UCSD-AML1 (cell line): ENCODE data around the gene APOBEC3H.
"Not testable (repeated sequence)": the region's sequence is repeated elsewhere in the genome, so short reads cannot be mapped to it uniquely, and the experiment has no call there.

Source experiments
- DNase-seq: peaks from one replicate; lab custom pipeline; 2025; ENCODE audit not compliant: unreplicated experiment; lab: John Stamatoyannopoulos, UW

Gene APOBEC3H

DNA sequence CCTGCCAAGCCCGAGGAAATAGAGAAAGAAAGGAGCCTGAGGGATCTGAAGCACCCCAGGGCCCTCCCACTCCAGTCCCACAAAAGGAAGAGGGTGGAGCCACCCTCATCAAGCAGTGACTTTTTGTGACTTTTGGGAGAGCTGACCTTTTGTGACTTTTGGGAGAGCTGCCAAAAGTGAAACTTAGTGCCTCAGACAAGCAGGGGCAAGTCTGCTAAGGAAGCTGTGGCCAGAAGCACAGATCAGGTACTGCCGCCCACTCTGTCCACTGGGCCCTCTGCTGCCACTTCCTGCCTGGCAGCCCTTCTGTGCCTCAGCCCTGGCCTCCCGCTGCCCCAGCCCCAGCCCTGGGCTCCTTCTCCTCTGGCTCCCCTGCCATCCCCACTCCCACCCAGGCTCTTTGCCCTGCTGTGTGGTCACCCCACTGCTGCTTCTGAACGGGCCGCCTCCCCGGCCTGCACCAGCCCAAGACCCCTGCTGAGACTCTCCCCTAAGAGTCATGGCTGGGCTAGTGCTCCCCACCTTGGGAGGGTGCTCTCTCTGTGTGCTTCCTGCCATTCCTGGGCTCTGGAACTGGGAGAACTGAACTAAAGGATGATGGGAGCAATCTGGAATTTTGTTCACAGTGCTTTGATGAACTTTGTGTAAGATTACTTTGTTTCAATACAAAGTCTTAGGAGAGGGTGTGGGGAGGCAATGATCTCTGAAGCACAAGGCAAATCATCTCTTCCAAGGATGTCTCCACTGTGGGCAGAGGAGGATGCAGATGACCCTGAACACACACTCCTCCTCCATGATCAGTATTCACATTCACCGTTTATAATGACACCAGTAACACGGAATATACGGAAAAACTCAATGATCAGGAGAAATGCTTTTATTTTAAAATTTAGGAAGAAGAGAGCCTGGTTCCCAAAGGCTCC lies at the start of gene APOBEC3H:
APOBEC3H (plus strand) TSS at position 147 of the 923 bp plus-strand sequence. CDS start 3,035 bp downstream, outside the sequence.
- DNase-seq, result peak; percentile 67

- DNase-seq, result not testable (repeated sequence)
Measured at GRCh38 chr22:39049486-39049885, 47.6 kb upstream of the APOBEC3H start.

DNA sequence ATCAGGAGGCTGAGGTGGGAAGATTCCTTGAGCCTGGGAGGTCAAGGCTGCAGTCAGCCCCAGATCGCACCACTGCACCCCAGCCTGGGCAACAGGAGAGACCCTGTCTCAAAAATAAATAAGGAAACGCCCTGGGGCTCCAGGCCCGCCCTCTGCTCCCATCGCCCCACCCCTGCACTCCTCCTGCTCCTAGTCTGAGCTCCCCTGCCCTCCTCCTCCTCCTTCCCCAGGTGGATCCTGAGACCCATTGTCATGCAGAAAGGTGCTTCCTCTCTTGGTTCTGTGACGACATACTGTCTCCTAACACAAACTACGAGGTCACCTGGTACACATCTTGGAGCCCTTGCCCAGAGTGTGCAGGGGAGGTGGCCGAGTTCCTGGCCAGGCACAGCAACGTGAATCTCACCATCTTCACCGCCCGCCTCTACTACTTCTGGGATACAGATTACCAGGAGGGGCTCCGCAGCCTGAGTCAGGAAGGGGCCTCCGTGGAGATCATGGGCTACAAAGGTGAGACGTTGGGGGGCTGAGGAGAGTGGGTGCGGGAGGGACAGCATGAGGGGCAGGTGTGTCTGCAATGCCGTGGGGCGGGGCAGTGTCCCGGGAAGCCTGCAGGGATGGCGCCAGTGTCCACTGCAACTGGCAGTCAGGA lies 45.1 kb upstream of the APOBEC3H start:
- not testable (repeated sequence) for DNase-seq

GRCh38 chr22:39055658-39056057 lies 41.4 kb upstream of the APOBEC3H start:
- DNase-seq, result no peak

GRCh38 chr22:39061290-39061689 lies 35.8 kb upstream of the APOBEC3H start:
- DNase-seq, result peak; percentile 19

- DNase-seq, result not testable (repeated sequence)
Measured at GRCh38 chr22:39061951-39062350, 35.1 kb upstream of the APOBEC3H start.

- not testable (repeated sequence) for DNase-seq
Measured at GRCh38 chr22:39063904-39064303, 33.1 kb upstream of the APOBEC3H start.

DNA sequence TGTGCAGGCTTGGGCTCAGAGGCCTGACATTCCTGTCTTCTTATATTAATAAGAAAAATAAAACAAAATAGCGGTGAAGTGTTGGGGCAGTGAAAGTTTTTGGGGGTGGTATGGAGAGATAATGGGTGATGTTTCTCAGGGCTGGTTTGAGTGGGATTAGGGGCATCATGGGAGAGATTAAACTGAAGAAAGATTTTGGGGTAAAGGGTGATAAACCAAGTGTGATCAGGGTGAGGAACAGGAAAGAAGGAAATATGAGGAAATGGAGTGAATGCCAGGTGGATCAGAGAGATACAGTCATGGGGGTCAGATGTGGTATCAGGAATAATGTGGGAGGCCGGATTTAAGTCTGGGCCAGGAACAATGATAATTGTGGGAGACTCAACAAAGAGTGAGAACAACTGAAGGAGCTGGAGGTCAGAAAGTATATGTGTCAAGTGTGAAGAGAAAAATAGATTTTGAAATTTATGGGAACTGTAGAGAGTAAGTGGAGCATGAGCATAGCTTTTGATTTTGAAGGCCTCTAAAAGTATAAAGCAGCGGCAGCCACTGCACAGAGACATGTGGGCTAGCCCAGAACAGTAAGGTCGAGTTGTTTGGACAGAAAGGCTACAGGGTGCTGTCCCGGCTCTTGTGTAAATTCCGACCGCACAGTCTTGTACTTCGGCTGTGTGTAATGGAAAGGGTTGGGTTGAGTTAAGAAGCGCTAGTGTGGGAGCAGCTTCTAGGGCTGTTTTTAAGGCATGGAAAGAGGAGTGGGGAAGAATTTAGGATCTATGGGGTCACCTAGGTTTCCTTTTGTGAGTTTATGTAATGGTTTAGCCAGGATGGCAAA lies 30.4 kb upstream of the APOBEC3H start:
- not testable (repeated sequence) for DNase-seq

GRCh38 chr22:39068033-39068785 lies 28.8 kb upstream of the APOBEC3H start:
- no peak for DNase-seq

GRCh38 chr22:39070186-39070585 lies 26.9 kb upstream of the APOBEC3H start:
- no peak for DNase-seq

GRCh38 chr22:39072581-39072981 lies 24.5 kb upstream of the APOBEC3H start:
- DNase-seq, result not testable (repeated sequence)

- DNase-seq, result no peak
Measured at GRCh38 chr22:39073981-39074380, 23.1 kb upstream of the APOBEC3H start.

DNA sequence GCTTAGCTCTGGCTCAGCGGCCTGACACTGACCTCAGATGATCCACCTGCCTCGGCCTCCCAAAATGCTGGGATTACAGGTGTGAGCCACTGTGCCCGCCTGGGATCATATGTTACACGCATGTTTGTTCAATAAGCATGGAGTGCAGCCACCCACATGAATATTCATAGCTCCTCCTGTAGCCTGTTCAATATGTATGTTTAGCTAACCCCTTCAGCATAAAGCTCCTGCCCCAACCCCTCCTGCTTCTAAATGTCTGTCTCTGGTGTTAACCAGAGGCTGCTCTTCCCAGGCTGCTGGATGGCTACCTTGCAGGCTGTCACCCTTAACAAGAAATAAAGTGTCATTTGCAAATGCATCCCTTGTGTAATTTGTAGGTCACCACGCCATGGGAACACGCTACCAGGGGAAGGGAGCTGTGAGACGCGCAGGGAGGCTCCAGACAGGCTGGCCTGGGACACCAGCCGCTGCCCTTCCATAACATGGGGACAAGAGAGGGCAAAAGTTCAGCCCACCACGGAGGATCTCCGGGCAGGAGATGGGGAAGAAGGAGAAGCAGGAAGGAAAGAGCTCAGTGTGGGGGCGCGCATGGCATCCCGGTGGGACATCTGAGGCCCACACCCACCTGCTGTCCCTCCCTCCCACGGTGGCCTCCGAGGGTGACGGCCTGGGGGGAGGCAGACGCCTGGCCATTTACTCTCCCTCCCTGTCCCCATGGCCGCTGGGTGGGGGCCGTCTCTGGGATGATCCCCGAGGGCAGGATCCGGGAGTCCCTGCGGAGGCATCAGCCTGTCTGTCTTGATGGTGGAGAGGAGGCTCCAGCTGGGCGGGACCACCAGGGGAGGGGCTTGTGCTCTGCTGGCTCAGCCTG lies 20.7 kb upstream of the APOBEC3H start:
- not testable (repeated sequence) for DNase-seq

DNA sequence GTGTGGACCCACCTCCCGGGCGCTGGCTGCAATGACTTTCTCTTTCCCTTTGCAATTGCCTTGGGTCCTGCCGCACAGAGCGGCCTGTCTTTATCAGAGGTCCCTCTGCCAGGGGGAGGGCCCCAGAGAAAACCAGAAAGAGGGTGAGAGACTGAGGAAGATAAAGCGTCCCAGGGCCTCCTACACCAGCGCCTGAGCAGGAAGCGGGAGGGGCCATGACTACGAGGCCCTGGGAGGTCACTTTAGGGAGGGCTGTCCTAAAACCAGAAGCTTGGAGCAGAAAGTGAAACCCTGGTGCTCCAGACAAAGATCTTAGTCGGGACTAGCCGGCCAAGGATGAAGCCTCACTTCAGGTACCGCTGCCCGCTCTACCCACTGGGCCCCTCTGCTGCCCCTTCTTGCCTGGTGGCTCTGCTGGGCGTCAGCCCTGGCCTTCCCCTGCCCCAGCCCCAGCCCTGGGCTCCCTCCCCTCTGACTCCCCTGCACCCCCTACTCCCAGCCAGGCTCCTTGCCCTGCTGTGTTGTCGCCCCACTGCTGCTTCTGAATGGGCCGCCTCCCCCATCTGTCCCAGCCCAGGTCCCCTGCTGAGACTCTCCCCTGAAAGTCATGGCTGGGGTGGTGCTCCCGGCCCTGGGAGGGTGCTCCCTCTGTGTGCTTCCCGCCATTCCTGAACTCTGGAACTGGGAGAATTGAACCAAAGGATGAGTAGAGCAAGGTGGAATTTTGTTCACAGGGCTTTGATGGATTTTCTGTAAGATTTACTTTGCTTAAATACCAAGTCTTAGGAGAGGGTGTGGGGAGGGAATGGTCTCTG lies 19.8 kb upstream of the APOBEC3H start, which contains the start of gene APOBEC3G:
APOBEC3G (plus strand) TSS at position 250 of the 815 bp plus-strand sequence; CDS start at position 337, 87 bp downstream.
- DNase-seq, result peak; percentile 67

- DNase-seq, result not testable (repeated sequence)
Measured at GRCh38 chr22:39077912-39078311, 19.1 kb upstream of the APOBEC3H start.

DNA sequence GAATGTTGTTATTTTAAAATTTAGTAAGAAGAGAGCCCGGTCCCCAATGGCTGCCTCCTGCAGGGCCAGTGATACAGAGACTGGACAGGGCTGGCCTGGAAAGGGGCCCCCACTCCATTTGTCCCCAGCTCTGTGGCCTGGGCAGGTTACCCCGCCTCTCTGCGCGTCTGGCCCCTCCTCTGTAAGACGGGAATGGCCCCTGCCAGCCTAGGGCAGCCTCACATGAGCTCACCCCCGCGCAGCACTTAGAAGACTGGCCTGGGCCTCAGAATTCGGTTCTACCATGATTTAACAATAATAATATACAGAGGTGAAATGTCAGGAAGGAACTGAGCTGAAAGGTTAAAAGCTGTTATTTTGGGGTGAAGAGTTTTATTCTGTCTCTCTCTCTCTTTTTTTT lies 18.7 kb upstream of the APOBEC3H start:
- DNase-seq, result no peak

DNA sequence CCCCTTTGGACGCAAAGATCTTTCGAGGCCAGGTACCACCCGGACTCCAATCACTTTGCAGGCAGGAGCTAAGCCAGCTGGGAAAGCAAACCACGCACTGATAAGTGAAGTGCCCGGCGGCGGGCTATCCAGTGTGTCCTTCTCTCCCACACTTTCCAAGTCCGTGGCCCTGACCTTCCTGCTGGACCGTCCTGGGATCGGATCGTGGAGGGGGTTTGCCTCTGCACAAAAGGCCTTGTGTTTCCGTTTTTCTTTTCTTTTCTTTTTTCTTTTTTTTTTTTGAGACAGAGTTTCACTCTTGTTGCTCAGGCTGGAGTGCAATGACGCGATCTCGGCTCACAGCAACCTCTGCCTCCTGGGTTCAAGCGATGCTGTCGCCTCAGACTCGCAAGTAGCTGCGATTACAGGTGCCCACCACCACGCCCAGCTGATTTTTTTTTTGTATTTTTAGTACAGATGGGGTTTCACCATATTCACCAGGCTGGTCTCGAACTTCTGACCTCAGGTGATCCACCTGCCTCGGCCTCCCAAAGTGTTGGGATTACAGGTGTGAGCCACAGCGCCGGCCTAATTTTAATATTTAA lies 17.9 kb upstream of the APOBEC3H start:
- DNase-seq, result not testable (repeated sequence)
